Ovary (tissue), 3 donors: Measurements from ENCODE around the gene KIAA1217.

Source experiments
- POLR2A ChIP-seq: fragments of 450-650 bp; IDR thresholded peaks from one replicate; pipeline ENCODE4 v1.6.1; 2017; ENCODE audit warnings: antibody characterized with exemption, mild to moderate bottlenecking, moderate library complexity
- TF ChIP-seq, protein P1 (sequence below), 3 donors: fragments of 450-650 bp in 2 of 3; fragments of 200-600 bp in 1 of 3; IDR thresholded peaks; one replicate each; pipeline versions ENCODE4 v1.5.1 to v1.8.0; 2016 to 2022; ENCODE audit warnings: antibody characterized with exemption in 3 of 3, mild to moderate bottlenecking in 1 of 3
- donor health status: DM: no; HTN: no; CAD: no.

DNA sequence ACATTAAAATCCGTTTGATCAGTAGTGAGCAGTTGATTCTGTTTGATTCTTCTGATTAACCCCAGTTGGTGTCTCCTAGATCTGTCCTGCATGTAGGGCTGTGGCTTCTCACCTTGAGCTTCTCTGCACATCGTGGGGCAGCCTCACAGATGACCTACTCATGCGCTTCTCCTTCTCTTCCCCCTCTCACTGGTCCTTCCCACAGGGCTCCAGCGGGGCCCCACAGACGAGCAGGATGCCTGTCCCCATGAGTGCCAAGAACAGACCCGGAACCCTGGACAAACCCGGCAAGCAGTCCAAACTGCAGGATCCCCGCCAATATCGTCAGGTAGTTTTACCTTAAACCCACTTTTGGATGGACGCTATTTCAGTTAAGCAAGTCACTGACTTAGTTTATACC lies 335.8 kb downstream of the KIAA1217 start:
- TF ChIP-seq, protein P1, sequence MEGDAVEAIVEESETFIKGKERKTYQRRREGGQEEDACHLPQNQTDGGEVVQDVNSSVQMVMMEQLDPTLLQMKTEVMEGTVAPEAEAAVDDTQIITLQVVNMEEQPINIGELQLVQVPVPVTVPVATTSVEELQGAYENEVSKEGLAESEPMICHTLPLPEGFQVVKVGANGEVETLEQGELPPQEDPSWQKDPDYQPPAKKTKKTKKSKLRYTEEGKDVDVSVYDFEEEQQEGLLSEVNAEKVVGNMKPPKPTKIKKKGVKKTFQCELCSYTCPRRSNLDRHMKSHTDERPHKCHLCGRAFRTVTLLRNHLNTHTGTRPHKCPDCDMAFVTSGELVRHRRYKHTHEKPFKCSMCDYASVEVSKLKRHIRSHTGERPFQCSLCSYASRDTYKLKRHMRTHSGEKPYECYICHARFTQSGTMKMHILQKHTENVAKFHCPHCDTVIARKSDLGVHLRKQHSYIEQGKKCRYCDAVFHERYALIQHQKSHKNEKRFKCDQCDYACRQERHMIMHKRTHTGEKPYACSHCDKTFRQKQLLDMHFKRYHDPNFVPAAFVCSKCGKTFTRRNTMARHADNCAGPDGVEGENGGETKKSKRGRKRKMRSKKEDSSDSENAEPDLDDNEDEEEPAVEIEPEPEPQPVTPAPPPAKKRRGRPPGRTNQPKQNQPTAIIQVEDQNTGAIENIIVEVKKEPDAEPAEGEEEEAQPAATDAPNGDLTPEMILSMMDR (IDR thresholded peaks at IDR 0.05), result no peak
- no peak for TF ChIP-seq POLR2A
